GM12873 (cell line): ENCODE data around the gene HSPB9.

Experiments
- TF ChIP-seq, protein P1 (sequence below): IDR thresholded peaks from 2 replicates; pipeline ENCODE4 v1.5.1; 2012; ENCODE audit warnings: low read depth, mild to moderate bottlenecking, moderate library complexity, low read length, control low read depth; ENCODE audit not compliant: insufficient read depth; ENCODE audit errors: missing control alignments

The HSPB9 gene

DNA sequence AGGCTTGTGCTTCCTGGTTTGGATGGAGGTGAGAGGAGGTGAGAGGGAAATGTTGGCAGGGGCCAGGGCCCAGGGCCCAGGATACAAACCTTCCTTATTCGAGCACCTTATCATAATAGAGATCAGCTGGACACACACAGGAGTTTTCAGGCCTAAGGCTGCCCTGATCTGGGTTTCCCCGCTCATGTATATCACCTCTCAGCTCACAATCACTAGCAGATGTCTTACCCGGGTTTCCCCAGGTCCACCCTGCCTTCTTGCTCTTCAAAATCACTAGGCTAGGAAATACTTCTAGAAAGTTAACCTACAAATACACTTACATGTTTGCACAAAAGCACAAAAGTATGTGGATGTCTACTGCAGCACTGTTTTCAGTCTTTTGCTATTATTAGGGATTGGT lies 4.2 kb downstream of the HSPB9 start:
- TF ChIP-seq, protein P1, sequence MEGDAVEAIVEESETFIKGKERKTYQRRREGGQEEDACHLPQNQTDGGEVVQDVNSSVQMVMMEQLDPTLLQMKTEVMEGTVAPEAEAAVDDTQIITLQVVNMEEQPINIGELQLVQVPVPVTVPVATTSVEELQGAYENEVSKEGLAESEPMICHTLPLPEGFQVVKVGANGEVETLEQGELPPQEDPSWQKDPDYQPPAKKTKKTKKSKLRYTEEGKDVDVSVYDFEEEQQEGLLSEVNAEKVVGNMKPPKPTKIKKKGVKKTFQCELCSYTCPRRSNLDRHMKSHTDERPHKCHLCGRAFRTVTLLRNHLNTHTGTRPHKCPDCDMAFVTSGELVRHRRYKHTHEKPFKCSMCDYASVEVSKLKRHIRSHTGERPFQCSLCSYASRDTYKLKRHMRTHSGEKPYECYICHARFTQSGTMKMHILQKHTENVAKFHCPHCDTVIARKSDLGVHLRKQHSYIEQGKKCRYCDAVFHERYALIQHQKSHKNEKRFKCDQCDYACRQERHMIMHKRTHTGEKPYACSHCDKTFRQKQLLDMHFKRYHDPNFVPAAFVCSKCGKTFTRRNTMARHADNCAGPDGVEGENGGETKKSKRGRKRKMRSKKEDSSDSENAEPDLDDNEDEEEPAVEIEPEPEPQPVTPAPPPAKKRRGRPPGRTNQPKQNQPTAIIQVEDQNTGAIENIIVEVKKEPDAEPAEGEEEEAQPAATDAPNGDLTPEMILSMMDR, result no peak

DNA sequence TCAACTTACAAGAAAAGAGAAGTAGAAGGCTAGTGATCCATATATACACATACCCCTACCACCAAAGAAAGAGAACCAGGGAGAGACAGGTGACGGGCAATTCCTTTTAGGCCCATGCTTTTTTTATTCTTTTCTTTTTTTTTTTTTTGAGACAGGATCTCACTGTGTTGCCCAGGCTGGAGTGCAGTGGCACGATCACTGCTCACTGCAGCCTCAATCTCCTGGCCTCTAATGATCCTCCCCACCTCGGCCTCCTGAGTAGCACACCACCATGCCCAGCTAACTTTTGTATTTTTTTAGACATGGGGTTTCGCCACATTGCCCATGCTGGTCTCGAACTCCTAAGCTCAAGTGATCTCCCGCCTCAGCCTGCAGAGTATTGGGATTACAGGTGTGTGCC lies 4.8 kb downstream of the HSPB9 start:
- TF ChIP-seq, protein P1, result no peak

DNA sequence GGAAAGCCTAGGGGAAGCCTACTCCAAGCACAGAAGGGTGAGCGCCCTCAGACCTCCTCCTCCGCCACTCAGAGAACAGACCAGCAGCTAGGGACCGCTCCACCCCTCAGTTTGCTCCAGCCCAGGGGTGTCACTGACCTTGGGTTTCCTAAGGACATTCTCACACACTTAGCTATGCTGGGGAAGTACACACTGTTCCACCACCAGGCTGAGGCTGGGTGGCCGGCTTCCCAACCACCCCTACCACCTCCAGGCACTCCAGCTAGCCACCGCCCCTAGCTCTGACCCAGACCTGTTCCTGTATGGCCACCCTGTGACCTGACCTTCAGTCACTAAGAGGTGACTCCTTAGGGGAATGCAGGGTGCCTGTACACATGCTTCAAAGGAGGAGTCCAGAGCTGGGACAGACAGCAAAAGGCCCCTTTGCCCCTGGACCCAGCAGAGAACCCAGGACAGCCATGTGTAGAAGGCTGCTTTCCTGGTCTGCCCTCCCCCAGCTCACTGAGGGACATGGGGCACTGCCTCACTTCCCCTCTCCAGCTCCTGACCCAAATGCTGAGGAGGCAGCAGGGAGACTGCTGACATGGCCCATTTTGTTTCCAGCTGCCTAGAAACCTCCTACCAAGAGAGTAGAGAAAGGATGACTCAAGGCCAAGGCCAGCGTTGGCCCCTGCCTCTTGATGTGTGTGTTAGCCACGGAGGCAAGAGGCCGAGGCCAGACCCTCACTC lies 6.7 kb downstream of the HSPB9 start:
- TF ChIP-seq, protein P1, result no peak

DNA sequence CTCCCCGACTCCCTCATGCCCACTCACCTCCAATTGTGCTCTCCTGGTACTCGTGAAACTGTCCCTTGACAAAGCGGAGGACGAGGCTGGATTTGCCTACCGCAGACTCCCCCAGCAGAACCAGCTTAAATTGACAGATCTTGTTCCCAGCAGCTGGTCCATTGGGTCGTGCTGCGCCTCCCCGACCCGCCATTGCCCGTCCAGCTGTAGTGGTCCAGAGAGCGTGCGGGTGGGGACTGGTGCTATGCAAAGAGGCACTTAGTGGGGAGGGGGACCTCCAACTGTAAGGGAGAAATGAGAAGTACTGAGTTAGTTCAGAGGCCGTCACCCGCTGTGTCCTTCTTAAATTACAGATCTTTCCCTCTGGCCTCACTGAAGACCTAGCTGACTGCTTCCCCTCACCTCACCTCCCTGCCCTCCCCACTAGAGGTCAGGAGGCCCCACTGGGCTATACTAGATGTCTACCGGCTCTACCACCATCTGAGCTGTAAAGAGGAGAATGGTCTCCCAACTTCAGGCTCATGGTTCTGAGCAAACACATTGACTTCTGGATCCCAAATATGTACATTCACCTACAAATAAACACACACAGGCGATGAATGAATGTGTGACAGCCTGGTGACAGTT lies 7.8 kb downstream of the HSPB9 start:
- TF ChIP-seq, protein P1, result peak; percentile 28

DNA sequence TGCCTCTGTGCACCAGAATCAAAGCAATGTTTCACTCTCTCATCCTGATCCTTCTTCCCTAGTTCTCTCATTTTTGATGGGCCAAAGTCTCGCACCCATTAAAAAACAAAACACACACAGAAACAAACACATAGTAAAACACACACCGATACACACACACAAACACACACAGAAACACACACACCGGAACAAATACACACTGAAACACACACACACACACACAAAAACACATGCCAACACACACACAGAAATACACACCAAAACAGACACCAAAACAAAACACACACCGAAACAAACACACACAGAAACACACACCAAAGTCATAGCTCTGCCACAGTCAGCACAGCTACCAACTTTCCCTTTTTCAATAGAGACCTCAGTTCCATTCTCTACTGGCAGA lies 8.6 kb downstream of the HSPB9 start:
- TF ChIP-seq, protein P1, result no peak

DNA sequence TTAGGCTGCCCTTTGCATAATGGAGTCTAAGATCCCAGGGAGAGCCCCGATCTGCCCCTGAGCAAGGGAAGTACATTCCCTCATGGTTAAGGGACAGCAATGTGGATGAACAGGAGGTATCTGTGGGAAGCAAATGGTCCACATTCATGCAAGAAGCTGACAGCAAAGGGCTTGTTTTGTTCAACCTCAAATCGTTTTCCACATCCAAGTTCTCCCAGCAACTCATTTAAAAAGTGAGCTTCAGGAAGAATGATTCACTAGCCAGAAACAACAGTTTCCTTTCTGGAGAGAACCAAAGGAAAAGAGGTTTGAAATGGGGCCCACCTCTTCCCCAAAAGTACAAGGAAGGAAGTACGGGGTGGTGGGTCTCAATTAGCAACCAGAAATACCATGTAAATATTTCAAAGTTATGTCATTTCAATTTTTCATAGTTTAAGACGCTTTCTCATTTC lies 9.4 kb downstream of the HSPB9 start:
- TF ChIP-seq, protein P1, result no peak

DNA sequence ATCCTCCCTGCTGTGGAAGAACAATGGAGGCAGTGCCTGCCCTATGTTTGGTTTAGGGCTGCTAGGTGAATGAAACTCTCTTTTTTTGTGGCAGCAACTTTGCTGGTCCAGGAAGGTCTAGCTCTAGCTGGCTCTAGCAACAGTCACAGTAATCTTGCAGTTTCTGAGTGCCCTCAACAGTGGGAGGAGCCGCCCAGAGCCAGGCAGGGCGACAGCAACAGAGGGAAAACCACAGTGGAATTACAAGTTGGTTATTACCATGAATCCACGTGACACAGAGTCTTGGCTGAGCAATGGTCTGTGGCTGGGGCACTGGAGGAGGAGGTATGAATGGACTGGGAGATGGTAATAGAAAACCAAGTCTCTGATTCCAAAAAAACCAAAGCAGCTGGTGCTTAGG lies 10.3 kb downstream of the HSPB9 start:
- TF ChIP-seq, protein P1, result no peak
